Measurements from ENCODE around the gene CGB1.

Gene CGB1

DNA sequence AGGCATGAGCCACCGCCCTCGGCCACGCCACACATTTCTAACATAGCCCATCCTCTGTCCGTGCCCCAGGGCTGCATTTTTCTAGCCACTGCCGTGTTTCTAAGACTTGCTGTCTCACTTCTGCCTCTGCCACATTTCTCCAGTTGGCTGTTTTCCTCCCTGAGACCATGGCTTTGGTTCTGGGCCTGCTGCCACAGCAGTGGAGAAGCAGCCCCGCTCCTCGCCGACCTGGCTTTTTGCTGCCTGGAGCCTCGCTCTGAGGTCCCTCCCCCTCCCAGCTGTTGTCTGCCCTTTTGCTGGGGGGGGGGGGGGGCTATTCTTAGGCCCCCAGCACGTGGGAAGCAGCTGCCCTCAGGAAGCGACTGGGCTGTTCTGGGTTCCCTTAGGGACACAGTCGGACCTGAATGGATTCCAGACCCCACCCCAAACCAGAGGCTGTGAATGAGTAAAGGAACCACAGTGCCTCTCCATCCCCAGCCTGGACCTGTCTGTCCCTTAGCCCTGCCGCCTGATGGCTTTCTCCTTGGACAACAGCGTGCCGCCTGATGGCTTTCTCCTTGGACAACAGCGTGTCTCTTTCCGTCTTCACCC, 46.9 kb downstream of the CGB1 start:
- no peak for DNase-seq
- no peak overlapping the region for H3K4me3 ChIP-seq (ENCODE audit: low read depth, low read length)
- H3K4me1 ChIP-seq, result no peaks in the 10 kb centered on the region
- H3K27me3 ChIP-seq, result no peaks in the 10 kb centered on the region
- TF ChIP-seq, protein P1, sequence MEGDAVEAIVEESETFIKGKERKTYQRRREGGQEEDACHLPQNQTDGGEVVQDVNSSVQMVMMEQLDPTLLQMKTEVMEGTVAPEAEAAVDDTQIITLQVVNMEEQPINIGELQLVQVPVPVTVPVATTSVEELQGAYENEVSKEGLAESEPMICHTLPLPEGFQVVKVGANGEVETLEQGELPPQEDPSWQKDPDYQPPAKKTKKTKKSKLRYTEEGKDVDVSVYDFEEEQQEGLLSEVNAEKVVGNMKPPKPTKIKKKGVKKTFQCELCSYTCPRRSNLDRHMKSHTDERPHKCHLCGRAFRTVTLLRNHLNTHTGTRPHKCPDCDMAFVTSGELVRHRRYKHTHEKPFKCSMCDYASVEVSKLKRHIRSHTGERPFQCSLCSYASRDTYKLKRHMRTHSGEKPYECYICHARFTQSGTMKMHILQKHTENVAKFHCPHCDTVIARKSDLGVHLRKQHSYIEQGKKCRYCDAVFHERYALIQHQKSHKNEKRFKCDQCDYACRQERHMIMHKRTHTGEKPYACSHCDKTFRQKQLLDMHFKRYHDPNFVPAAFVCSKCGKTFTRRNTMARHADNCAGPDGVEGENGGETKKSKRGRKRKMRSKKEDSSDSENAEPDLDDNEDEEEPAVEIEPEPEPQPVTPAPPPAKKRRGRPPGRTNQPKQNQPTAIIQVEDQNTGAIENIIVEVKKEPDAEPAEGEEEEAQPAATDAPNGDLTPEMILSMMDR (IDR thresholded peaks at IDR 0.05; ENCODE audit: low read depth, low read length), result no peak
- peaks cover 16% of the 10 kb centered on the region; the same call in 1 of the 2 replicates for H3K36me3 ChIP-seq
- no peaks in the 10 kb centered on the region for H3K9me3 ChIP-seq

DNA sequence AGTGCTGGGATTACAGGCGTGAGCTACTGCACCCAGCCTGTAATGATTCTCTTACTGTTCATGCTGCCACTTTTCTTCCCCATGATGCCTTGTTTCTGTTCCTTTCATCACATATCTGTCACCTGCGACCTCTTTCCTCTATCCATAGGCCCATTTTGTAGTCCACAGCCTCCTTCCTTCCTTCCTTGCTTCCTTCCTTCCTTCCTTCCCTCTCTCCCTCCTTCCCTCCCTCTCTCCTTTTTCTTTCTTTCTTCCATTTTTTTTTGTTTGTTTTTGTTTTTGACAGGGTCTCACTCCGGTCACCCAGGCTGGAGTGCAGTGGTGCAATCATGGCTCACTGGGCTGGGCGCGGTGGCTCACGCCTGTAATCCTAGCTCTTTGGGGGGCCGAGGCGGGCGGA, 47.8 kb downstream of the CGB1 start:
- Histone ChIP-seq H3K4me3 (ENCODE audit: low read depth, low read length) (no peak overlapping the region), H3K27me3 (no peaks in the 10 kb centered on the region), H3K36me3 (peaks cover 23% of the 10 kb centered on the region; the same call in 1 of the 2 replicates), H3K4me1 (no peaks in the 10 kb centered on the region), H3K9me3 (no peaks in the 10 kb centered on the region)
- TF ChIP-seq, protein P1 (IDR thresholded peaks at IDR 0.05; ENCODE audit: low read depth, low read length), result no peak
- no peak for DNase-seq

DNA sequence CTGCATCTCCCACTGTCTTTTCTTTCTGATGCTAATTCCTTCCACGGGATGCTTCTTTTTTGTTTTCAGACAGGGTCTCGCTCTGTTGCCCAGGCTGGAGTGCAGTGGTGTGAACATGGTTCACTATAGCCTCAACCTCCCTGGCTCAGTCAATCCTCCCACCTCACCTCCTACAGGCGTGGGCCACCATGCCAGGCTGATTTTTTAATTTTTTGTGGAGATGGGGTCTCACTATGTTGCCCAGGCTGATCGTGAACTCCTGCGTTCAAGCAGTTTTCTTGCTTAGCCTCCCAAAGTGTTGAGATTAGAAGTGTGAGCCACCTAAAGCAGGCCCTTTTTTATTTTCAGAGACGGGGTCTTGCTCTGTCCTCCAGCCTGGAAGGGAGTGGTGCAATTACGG, 48.4 kb downstream of the CGB1 start:
- H3K9me3 ChIP-seq, result no peaks in the 10 kb centered on the region
- no peak overlapping the region for H3K4me3 ChIP-seq (ENCODE audit: low read depth, low read length)
- H3K36me3 ChIP-seq, result peaks cover 24% of the 10 kb centered on the region; the same call in 1 of the 2 replicates
- H3K4me1 ChIP-seq, result no peaks in the 10 kb centered on the region
- TF ChIP-seq, protein P1 (IDR thresholded peaks at IDR 0.05; ENCODE audit: low read depth, low read length), result no peak
- DNase-seq, result no peak
- H3K27me3 ChIP-seq, result no peaks in the 10 kb centered on the region

DNA sequence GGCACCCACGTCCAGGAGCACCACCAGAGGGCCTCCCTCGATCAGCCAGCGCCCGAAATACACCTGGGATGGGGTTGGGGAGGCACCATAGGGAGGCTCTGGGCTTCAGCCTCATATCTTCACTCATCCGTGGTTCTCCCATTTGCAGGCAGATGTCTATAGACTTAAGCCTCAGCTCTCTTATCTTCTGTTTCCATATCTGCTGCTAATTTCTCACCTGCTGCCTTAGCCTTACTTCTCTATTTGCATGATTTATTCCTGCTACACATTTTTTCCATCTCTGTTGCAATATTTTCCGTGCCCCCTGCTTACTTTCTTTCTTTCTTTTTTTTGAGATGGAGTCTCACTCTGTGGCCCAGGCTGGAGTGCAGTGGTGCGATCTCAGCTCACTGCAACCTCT, 49.4 kb downstream of the CGB1 start:
- H3K4me3 ChIP-seq (ENCODE audit: low read depth, low read length), result no peak overlapping the region
- H3K36me3 ChIP-seq, result peaks cover 24% of the 10 kb centered on the region; the same call in 1 of the 2 replicates
- H3K27me3 ChIP-seq, result no peaks in the 10 kb centered on the region
- H3K9me3 ChIP-seq, result no peaks in the 10 kb centered on the region
- H3K4me1 ChIP-seq, result no peaks in the 10 kb centered on the region
- TF ChIP-seq, protein P1 (IDR thresholded peaks at IDR 0.05; ENCODE audit: low read depth, low read length), result no peak
- no peak for DNase-seq

DNA sequence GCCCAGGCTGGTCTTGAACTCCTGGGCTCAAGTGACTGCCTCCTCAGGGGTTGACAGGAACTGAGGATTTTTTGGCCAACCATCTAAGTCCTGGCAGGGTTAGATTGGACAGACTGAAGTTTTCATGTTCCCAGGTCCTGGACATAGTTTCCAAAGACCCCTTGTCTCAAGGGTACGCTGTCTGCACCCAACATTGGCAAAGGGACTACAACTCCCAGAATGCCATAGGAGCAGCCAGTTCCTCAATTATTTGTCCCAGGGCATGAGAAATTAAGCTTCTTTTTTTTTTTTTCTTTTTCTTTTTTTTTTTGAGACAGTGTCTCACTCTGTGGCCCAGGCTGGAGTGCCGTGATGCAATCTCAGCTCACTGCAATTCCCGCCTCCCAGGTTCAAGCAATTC, 50.5 kb downstream of the CGB1 start:
- H3K4me1 ChIP-seq, result no peaks in the 10 kb centered on the region
- TF ChIP-seq, protein P1 (IDR thresholded peaks at IDR 0.05; ENCODE audit: low read depth, low read length), result no peak
- DNase-seq, result no peak
- H3K4me3 ChIP-seq (ENCODE audit: low read depth, low read length), result no peak overlapping the region
- H3K27me3 ChIP-seq, result no peaks in the 10 kb centered on the region
- no peaks in the 10 kb centered on the region for H3K9me3 ChIP-seq
- peaks cover 24% of the 10 kb centered on the region; the same call in 1 of the 2 replicates for H3K36me3 ChIP-seq

DNA sequence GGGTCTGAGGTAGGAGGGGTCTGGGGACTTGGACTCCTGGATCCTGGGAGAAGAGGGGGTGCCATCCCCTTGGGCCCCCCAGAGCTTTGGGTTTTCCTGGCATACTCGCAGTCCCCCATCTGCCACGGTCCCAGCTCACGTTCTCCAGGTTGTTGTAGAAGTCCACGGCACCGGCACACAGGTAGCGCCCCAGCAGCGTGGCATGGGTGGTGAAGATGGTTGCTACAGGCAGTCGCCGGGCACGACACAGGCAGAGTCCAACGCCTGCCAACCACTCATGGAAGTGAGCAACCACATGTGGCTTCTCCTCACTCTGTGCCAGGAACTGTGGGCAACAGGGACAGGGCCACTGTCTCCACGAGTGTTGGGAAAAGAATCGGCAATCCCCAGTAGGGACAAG, 51.0 kb downstream of the CGB1 start:
- H3K36me3 ChIP-seq, result peaks cover 22% of the 10 kb centered on the region; the same call in 1 of the 2 replicates
- H3K4me3 ChIP-seq (ENCODE audit: low read depth, low read length), result no peak overlapping the region
- no peaks in the 10 kb centered on the region for H3K9me3 ChIP-seq
- H3K4me1 ChIP-seq, result no peaks in the 10 kb centered on the region
- TF ChIP-seq, protein P1 (IDR thresholded peaks at IDR 0.05; ENCODE audit: low read depth, low read length), result no peak
- H3K27me3 ChIP-seq, result no peaks in the 10 kb centered on the region
- no peak for DNase-seq
